Endothelial cell of umbilical vein (primary cell): ENCODE data around the gene RASGEF1C.

ENCODE experiments used
- CTCF ChIP-seq, 2 donors: IDR thresholded peaks; 1 replicate in 1 of 2; 2 replicates in 1 of 2; pipeline ENCODE4 v1.5.1; 2011; ENCODE audit warnings: low read length in 2 of 2, mild to moderate bottlenecking in 2 of 2, moderate library complexity in 2 of 2, control low read depth in 1 of 2, inconsistent platforms in 1 of 2, low read depth in 1 of 2; ENCODE audit not compliant: insufficient read depth in 1 of 2; ENCODE audit errors: extremely low read depth in 1 of 2
- JUN ChIP-seq: IDR thresholded peaks from 2 replicates; pipeline ENCODE4 v1.6.1; 2011; ENCODE audit warnings: borderline replicate concordance, low read depth; ENCODE audit not compliant: insufficient read length, insufficient read depth
- POLR2AphosphoS5 ChIP-seq: IDR thresholded peaks from 2 replicates; pipeline ENCODE4 v1.6.1; 2012; ENCODE audit warnings: low read depth, mild to moderate bottlenecking, control low read depth, low read length, moderate library complexity; ENCODE audit not compliant: insufficient read depth

- TF ChIP-seq POLR2AphosphoS5: no peak
- TF ChIP-seq CTCF (IDR thresholded peaks at IDR 0.05; ENCODE audit: extremely low read depth in 1 of 2, insufficient read depth in 1 of 2, low read depth in 1 of 2, low read length in 2 of 2): no peak
- TF ChIP-seq JUN: no peak
Measured at GRCh38 chr5:180202939-180203573, 6.0 kb downstream of the RASGEF1C start.
